ENCODE data around the gene SORCS2. TPM values are rescaled to one million over a fixed set of nuclear protein-coding genes. Genes with fewer than 3 reads are reported as not detected.

The SORCS2 gene
- total RNA-seq, 2 donors from 2014 or later = 1.0 to 4.4 TPM

- intact Hi-C loops (cut with DNase I) = no loop called here
- Histone ChIP-seq H3K4me3 (no peak overlapping the region), H3K27ac (no peak overlapping the region), H3K4me1 (replicated peaks) (no peaks in the 10 kb centered on the region), H3K36me3 (no peaks in the 10 kb centered on the region), H3K9me3 (no peaks in the 10 kb centered on the region), H3K27me3 (replicated peaks; ENCODE audit: insufficient read depth) (no peaks in the 10 kb centered on the region)
- 65% methylated on average over 12 of the region's 12 CpGs for WGBS
- DNase-seq (ENCODE audit: low spot score) = no peak
- TF ChIP-seq CTCF (IDR thresholded peaks at IDR 0.05) = no peak
- TF ChIP-seq POLR2AphosphoS5 (IDR thresholded peaks at IDR 0.05) = no peak
- no peak for TF ChIP-seq POLR2A (IDR thresholded peaks at IDR 0.05)
These were observed 337.2 kb downstream of the SORCS2 start for GRCh38 chr4:7529368-7530080.

DNA sequence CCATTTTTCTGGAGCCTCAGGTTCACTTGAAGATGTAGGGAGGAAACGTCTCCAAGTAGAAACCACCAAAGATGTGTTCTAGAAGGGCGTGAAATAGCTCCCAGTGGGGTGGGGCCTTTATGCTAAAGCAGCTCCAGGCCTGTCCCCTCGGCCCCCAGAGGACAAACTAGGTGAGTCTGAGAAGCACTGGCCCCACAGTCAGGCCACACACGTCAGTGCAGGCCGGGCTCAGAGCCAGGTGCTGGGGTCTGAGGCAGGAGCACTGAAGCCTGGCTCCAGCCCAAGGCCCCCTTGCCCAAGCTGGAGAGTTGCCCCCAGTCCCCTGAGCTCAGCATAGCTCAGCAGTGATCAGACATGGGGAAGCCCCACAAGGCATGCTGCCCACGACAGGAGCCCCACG lies 337.7 kb downstream of the SORCS2 start:
- intact Hi-C loops (cut with DNase I) = no loop called here
- no peak overlapping the region for H3K27ac ChIP-seq
- TF ChIP-seq POLR2AphosphoS5 (IDR thresholded peaks at IDR 0.05) (no peak), CTCF (IDR thresholded peaks at IDR 0.05) (no peak), POLR2A (IDR thresholded peaks at IDR 0.05) (no peak)

GRCh38 chr4:7530932-7531639 lies 338.7 kb downstream of the SORCS2 start:
- Histone ChIP-seq H3K36me3 (no peaks in the 10 kb centered on the region), H3K27ac (no peak overlapping the region), H3K4me1 (replicated peaks) (no peaks in the 10 kb centered on the region), H3K27me3 (replicated peaks; ENCODE audit: insufficient read depth) (no peaks in the 10 kb centered on the region), H3K4me3 (no peak overlapping the region), H3K9me3 (no peaks in the 10 kb centered on the region)
- WGBS = 88% methylated on average over 16 of the region's 17 CpGs
- intact Hi-C loops (cut with DNase I) = no loop called here
- no peak for TF ChIP-seq POLR2AphosphoS5 (IDR thresholded peaks at IDR 0.05)
- no peak for TF ChIP-seq CTCF (IDR thresholded peaks at IDR 0.05)
- no peak for DNase-seq (ENCODE audit: low spot score)

More for the DNA sequence above, 337.7 kb downstream of the SORCS2 start:
- no peaks in the 10 kb centered on the region for H3K27me3 ChIP-seq (replicated peaks; ENCODE audit: insufficient read depth)
- H3K4me1 ChIP-seq (replicated peaks) = no peaks in the 10 kb centered on the region
- no peak overlapping the region for H3K4me3 ChIP-seq
- 75% methylated on average over 7 of the region's 7 CpGs for WGBS
- H3K9me3 ChIP-seq = no peaks in the 10 kb centered on the region
- no peaks in the 10 kb centered on the region for H3K36me3 ChIP-seq
- no peak for DNase-seq (ENCODE audit: low spot score)

DNA sequence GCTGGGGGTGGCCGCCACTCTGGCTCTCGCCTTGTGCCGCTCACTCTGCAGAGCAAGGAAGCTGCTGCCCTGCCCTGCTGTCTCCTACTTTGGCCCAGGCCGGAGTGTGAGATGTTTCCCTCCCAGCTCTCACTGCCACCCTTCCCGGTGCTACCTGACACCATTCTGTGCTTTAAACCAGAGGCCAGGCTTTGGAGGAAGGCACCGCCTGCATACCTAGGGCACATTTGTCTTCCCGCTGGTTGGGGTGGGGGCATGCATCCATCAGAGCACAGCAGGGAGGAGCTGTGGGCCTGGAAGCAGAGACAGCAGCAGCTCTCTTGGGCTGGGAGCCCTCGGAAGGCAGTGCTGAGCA lies 339.3 kb downstream of the SORCS2 start:
- Histone ChIP-seq H3K27ac (no peak overlapping the region), H3K9me3 (no peaks in the 10 kb centered on the region), H3K27me3 (replicated peaks; ENCODE audit: insufficient read depth) (no peaks in the 10 kb centered on the region), H3K36me3 (no peaks in the 10 kb centered on the region), H3K4me3 (no peak overlapping the region), H3K4me1 (replicated peaks) (no peaks in the 10 kb centered on the region)
- DNase-seq (ENCODE audit: low spot score) = no peak
- 79% methylated on average over 8 of the region's 8 CpGs for WGBS
- intact Hi-C loops (cut with DNase I) = no loop called here
- TF ChIP-seq CTCF (IDR thresholded peaks at IDR 0.05) = no peak
- TF ChIP-seq POLR2AphosphoS5 (IDR thresholded peaks at IDR 0.05) = no peak
- TF ChIP-seq POLR2A (IDR thresholded peaks at IDR 0.05) = no peak

- DNase-seq (ENCODE audit: low spot score) = no peak
- no peak overlapping the region for H3K4me3 ChIP-seq
- intact Hi-C loops (cut with DNase I) = no loop called here
- no peaks in the 10 kb centered on the region for H3K36me3 ChIP-seq
- no peaks in the 10 kb centered on the region for H3K27me3 ChIP-seq (replicated peaks; ENCODE audit: insufficient read depth)
- TF ChIP-seq POLR2AphosphoS5 (IDR thresholded peaks at IDR 0.05) (no peak), POLR2A (IDR thresholded peaks at IDR 0.05) (no peak), CTCF (IDR thresholded peaks at IDR 0.05) (no peak)
- no peak overlapping the region for H3K27ac ChIP-seq
- no peaks in the 10 kb centered on the region for H3K4me1 ChIP-seq (replicated peaks)
- H3K9me3 ChIP-seq = no peaks in the 10 kb centered on the region
- WGBS = 88% methylated on average over 8 of the region's 8 CpGs
These were observed 339.7 kb downstream of the SORCS2 start for GRCh38 chr4:7532043-7532442.

All from prostate gland (tissue), 2 donors.